ENCODE measurements around the gene DKK3. TPM values are rescaled to one million over a fixed set of nuclear protein-coding genes. Genes with fewer than 3 reads are reported as not detected.

Gene DKK3
- total RNA-seq, 6 experiments from 2014 or later = 3.0 to 16.9 (median 5.5) TPM

DNA sequence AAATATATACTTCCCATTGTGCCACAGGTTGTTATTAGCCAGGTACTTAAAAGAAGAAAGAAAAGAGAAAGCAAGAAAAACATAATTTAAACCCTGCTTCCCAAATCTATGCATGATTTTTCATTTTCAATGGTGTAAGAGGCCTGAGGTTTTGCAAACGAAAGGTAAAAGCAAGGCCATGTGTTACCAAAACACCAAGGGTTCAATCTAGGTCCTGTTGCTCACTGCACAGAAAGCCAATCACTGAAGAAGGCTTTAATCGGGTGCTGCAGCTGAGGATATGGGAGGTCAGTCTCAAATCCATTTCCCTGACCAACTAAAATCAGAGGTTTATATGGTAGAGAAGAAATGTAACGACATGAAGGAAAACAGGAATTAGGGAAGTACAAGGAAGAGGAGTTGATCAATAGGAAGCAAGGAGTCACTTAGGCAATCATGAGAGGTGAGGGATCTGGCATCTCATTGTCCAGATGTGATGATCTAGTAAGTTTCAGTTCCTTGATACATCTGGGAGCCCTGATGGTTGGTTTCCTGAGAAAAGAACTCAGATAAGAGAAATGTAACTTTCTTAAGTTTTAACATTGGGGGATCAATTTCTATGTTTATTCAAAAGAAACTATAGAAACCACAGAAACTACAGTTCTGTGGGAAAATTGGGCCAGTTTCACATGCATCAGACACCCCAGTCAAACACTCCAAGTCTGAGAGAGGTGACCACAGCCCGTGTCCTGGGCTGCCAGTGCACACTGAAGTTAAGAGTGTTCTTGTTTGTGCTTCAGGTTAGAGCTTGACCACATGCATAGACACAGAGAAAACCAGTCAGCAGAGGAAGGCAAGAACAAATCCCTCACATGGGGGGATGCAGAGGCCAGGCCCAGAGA, 18.1 kb upstream of the DKK3 start:
- ATAC-seq (no peak), DNase-seq (no peak)
- no peaks in the 10 kb centered on the region for H3K36me3 ChIP-seq
- no peaks in the 10 kb centered on the region for H3K27me3 ChIP-seq
- 77% methylated on average over 4 of the region's 4 CpGs for WGBS (ENCODE audit: insufficient coverage, low coverage, low lambda C conversion rate, missing lambda C conversion rate)
- TF ChIP-seq POLR2A (IDR thresholded peaks at IDR 0.05) = no peak
- no peak overlapping the region for H3K27ac ChIP-seq
- H3K9me3 ChIP-seq = no peaks in the 10 kb centered on the region
- no peak overlapping the region for H3K4me3 ChIP-seq
- intact Hi-C loops (cut with DNase I) = no loop called here
- no peaks in the 10 kb centered on the region for H3K4me1 ChIP-seq

DNA sequence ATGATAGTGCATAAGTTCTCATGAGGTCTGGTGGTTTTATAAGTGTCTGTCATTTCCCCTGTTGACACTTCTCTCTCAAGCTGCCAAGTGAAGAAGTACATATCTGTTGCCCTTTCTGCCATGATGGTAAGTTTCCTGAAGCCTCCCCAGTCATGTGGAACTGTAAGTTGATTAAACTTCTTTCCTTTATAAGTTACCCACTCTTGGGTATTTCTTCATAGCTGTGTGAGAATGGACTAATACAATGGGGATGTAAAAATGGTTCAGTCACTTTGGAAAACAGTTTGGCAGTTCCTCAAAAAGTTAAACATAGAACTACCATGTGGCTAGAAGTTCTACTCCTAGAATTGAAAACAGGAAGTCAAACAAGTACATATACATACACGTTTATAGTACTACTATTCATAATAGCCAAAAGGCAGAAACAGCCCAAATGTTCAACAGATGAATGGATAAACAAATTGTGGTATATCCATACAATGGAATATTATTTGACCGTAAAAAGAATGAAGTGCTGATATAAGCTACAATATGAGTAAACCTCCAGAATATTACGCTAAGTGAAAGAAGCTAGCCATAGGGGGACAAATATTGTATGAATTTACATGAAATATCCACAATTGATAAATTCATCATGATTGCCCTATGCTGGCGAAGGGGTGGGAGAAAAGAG, 16.0 kb upstream of the DKK3 start:
- TF ChIP-seq CTCF (IDR thresholded peaks at IDR 0.05) (no peak), POLR2A (IDR thresholded peaks at IDR 0.05) (no peak)
- ATAC-seq (no peak), DNase-seq (no peak)
- 57% methylated on average over 4 of the region's 4 CpGs for WGBS (ENCODE audit: insufficient coverage, low coverage, low lambda C conversion rate, missing lambda C conversion rate)
- intact Hi-C loops (cut with DNase I) = no loop called here
- H3K4me3 ChIP-seq = no peak overlapping the region
- H3K27ac ChIP-seq = no peak overlapping the region
- no peaks in the 10 kb centered on the region for H3K4me1 ChIP-seq
- H3K36me3 ChIP-seq = no peaks in the 10 kb centered on the region
- no peaks in the 10 kb centered on the region for H3K9me3 ChIP-seq
- H3K27me3 ChIP-seq = no peaks in the 10 kb centered on the region

DNA sequence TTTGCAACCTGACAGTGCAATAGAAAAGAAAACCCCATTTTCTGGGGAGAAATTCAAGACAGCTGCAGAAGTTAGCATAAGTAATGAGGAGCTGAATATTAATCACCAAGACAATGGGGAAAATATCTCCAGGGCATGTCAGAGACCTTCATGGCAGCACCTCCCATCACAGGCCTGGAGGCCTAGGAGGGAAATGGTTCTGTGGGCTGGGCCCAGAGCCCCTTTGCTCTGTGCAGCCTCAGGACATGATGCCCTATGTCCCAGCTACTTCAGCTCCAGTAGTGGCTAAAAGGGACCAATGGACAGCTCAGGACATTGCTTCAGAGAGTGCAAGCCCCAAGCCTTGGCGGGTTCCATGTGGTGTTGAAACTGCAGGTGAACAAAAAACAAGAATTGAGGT, 14.6 kb upstream of the DKK3 start:
- intact Hi-C loops (cut with DNase I) = no loop called here
- no peaks in the 10 kb centered on the region for H3K4me1 ChIP-seq
- no peak overlapping the region for H3K27ac ChIP-seq
- no peaks in the 10 kb centered on the region for H3K27me3 ChIP-seq
- H3K9me3 ChIP-seq = no peaks in the 10 kb centered on the region
- DNase-seq (no peak), ATAC-seq (no peak)
- no peaks in the 10 kb centered on the region for H3K36me3 ChIP-seq
- no peak for TF ChIP-seq CTCF (IDR thresholded peaks at IDR 0.05)
- TF ChIP-seq POLR2A (IDR thresholded peaks at IDR 0.05) = no peak
- WGBS (ENCODE audit: insufficient coverage, low coverage, low lambda C conversion rate, missing lambda C conversion rate) = 100% methylated on average over 1 of the region's 1 CpG
- no peak overlapping the region for H3K4me3 ChIP-seq

GRCh38 chr11:12020546-12020945, 12.1 kb upstream of the DKK3 start:
- Histone ChIP-seq H3K27ac (no peak overlapping the region), H3K36me3 (no peaks in the 10 kb centered on the region), H3K27me3 (no peaks in the 10 kb centered on the region), H3K4me3 (no peak overlapping the region), H3K4me1 (no peaks in the 10 kb centered on the region), H3K9me3 (no peaks in the 10 kb centered on the region)
- intact Hi-C loops (cut with DNase I) = no loop called here
- ATAC-seq (no peak), DNase-seq (no peak)
- WGBS (ENCODE audit: insufficient coverage, low coverage, low lambda C conversion rate, missing lambda C conversion rate) = 50% methylated on average over 2 of the region's 2 CpGs
- no peak for TF ChIP-seq POLR2A (IDR thresholded peaks at IDR 0.05)
- TF ChIP-seq CTCF (IDR thresholded peaks at IDR 0.05) = no peak

DNA sequence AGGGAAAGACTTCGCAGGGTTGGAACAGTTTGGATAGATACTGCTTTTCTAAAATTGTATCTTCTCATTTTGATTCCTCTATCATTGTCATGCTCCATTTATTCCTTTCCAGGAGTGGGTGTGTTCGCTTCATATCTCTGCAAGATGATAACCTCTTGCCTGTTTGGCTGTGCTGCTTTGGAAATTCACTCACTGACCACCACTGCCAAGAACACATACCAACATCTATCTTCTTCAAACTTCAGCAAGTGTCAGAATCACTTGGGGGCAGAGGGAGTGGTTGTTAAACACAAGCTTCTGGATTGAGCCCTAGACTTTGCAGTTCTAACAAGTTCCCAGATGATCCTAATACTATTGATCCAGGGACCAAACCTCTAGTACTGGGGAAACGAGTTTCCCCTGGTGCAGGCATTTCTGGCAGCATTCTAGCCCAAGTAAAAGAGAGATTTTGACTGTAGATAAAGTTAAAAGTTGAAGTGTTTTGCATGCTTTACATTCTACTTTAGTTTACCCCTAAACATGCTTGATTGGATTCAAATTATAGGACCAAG, 11.5 kb upstream of the DKK3 start:
- H3K9me3 ChIP-seq = no peaks in the 10 kb centered on the region
- no peak overlapping the region for H3K4me3 ChIP-seq
- no peaks in the 10 kb centered on the region for H3K36me3 ChIP-seq
- no peak overlapping the region for H3K27ac ChIP-seq
- H3K4me1 ChIP-seq = no peaks in the 10 kb centered on the region
- TF ChIP-seq CTCF (IDR thresholded peaks at IDR 0.05) (no peak), POLR2A (IDR thresholded peaks at IDR 0.05) (no peak)
- WGBS (ENCODE audit: insufficient coverage, low coverage, low lambda C conversion rate, missing lambda C conversion rate) = 47% methylated on average over 3 of the region's 3 CpGs
- no peaks in the 10 kb centered on the region for H3K27me3 ChIP-seq
- DNase-seq = no peak
- ATAC-seq = no peak
- intact Hi-C loops (cut with DNase I) = no loop called here

Data from right lobe of liver (tissue), 6 donors.